Measurements from ENCODE around the gene SALL3. TPM values are rescaled to one million over a fixed set of nuclear protein-coding genes. Genes with fewer than 3 reads are reported as not detected.

Gene SALL3
- total and polyA plus RNA-seq, 8 donors = not detected

DNA sequence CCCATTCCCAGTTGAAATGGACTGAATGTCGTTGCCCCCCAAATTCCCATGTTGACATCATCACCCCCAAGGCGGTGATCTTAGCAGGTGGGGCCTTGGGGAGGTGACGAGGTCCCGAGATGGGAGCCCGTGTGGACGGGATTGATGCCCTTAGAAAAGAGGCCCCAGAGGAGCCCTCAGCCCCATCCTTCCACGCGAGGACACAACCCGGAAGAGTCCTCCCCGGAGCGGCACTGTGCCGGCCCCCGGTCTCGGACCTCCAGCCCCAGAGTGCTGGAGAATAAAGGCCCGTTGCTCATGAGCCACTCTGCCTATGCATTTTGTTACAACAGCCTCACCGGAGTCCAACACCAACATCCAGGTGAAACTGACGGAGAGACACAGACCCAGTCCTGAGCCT lies 30.4 kb upstream of the SALL3 start:
- TF ChIP-seq EP300 (IDR thresholded peaks at IDR 0.05) (no peak), POLR2A (IDR thresholded peaks at IDR 0.05) (no peak), POLR2AphosphoS5 (IDR thresholded peaks at IDR 0.05) (no peak)
- TF ChIP-seq, protein P1, sequence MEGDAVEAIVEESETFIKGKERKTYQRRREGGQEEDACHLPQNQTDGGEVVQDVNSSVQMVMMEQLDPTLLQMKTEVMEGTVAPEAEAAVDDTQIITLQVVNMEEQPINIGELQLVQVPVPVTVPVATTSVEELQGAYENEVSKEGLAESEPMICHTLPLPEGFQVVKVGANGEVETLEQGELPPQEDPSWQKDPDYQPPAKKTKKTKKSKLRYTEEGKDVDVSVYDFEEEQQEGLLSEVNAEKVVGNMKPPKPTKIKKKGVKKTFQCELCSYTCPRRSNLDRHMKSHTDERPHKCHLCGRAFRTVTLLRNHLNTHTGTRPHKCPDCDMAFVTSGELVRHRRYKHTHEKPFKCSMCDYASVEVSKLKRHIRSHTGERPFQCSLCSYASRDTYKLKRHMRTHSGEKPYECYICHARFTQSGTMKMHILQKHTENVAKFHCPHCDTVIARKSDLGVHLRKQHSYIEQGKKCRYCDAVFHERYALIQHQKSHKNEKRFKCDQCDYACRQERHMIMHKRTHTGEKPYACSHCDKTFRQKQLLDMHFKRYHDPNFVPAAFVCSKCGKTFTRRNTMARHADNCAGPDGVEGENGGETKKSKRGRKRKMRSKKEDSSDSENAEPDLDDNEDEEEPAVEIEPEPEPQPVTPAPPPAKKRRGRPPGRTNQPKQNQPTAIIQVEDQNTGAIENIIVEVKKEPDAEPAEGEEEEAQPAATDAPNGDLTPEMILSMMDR (IDR thresholded peaks at IDR 0.05) = no peak
- Histone ChIP-seq H3K4me1 (no peaks in the 10 kb centered on the region), H3K4me3 (no peak overlapping the region), H3K36me3 (no peaks in the 10 kb centered on the region), H3K9me3 (peaks cover 0 to 21% (median 13%) of the 10 kb centered on the region in 4 donors), H3K27ac (no peak overlapping the region), H3K27me3 (peaks cover 0 to 19% (median 0%) of the 10 kb centered on the region in 3 donors)
- intact Hi-C loops (cut with DNase I; ENCODE audit: low total_unique reads) = no loop called here
- DNase-seq = no peak
- 88 to 94% (median 91%) methylated on average over 9 to 17 of the region's 17 CpGs for WGBS, 5 donors

DNA sequence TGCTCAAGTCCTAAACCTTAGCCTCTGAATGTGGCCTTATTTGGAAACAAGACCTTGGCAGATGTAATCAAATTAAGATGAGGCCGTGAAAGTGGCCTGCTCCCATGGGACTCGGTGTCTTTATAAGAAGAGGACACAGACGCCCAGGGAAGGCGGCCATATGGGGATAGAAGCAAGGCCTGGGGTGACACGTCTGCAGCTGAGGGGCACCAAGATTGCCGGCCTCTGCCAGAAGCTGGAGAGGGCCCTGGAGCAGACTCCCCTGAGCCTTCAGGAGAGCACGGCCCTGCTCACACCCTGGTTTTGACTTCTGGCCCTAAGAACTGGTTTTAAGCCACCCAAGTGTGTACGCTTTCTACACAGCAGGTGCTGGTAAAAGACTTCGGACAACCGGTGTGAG lies 29.2 kb upstream of the SALL3 start:
- Histone ChIP-seq H3K9me3 (peaks cover 0 to 21% (median 13%) of the 10 kb centered on the region in 4 donors), H3K4me3 (no peak overlapping the region), H3K4me1 (no peaks in the 10 kb centered on the region), H3K27ac (no peak overlapping the region), H3K27me3 (peaks cover 0 to 23% (median 0%) of the 10 kb centered on the region in 3 donors), H3K36me3 (no peaks in the 10 kb centered on the region)
- TF ChIP-seq EP300 (IDR thresholded peaks at IDR 0.05) (no peak), POLR2AphosphoS5 (IDR thresholded peaks at IDR 0.05) (no peak), POLR2A (IDR thresholded peaks at IDR 0.05) (no peak)
- TF ChIP-seq, protein P1 (IDR thresholded peaks at IDR 0.05) = no peak
- WGBS, 5 donors = 81 to 88% (median 85%) methylated on average over 10 of the region's 10 CpGs
- intact Hi-C loops (cut with DNase I; ENCODE audit: low total_unique reads) = no loop called here
- no peak for DNase-seq

DNA sequence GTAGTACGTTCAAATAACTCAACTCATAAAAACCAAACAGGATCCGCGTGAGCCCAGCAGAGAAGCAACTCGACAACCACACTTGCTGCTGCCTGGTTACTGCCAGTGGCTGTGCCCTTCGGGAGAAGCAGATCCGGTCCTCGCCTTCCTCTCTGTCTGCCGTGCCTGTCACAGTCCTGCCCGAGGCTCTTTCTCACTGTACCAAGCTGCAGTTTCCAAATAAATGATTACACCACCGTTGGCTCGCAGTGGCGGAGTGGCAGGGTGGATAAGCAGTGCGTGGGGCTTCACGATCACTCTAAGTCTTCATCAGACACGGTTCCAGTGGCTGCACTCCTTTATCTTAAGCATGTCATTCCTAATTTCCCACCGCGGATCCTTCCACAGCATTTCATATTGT lies 26.1 kb upstream of the SALL3 start:
- intact Hi-C loops (cut with DNase I; ENCODE audit: low total_unique reads) = no loop called here
- Histone ChIP-seq H3K36me3 (no peaks in the 10 kb centered on the region), H3K27ac (no peak overlapping the region), H3K27me3 (peaks cover 0 to 17% (median 0%) of the 10 kb centered on the region in 3 donors), H3K4me1 (no peaks in the 10 kb centered on the region), H3K9me3 (peaks cover 0 to 21% (median 13%) of the 10 kb centered on the region in 4 donors), H3K4me3 (no peak overlapping the region)
- no peak for DNase-seq
- TF ChIP-seq EP300 (IDR thresholded peaks at IDR 0.05) (no peak), POLR2AphosphoS5 (IDR thresholded peaks at IDR 0.05) (no peak), POLR2A (IDR thresholded peaks at IDR 0.05) (no peak)
- TF ChIP-seq, protein P1 (IDR thresholded peaks at IDR 0.05) = no peak
- WGBS, 5 donors = 77 to 81% (median 79%) methylated on average over 17 of the region's 17 CpGs

DNA sequence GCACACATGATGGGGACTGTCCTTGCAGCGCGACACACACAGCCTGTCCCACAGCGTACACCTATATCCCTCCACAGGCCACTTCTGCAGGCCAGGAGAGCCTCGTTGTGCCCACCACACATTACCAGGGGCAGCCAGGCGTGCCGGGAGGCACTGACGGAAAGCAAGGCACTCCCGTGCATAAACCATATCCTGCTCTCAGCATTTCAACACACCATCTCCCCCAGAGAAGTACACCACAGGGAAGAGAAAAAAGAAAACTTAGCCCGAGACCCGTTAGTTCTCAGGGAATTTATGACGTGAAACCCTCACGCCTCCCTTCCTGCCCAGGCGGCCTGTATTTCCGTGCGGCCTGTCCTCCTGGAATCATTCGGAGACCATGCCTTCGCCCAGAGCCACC lies 24.6 kb upstream of the SALL3 start:
- WGBS, 5 donors = 84 to 89% (median 86%) methylated on average over 17 of the region's 17 CpGs
- intact Hi-C loops (cut with DNase I; ENCODE audit: low total_unique reads) = no loop called here
- TF ChIP-seq POLR2AphosphoS5 (IDR thresholded peaks at IDR 0.05) (no peak), POLR2A (IDR thresholded peaks at IDR 0.05) (no peak), EP300 (IDR thresholded peaks at IDR 0.05) (no peak)
- TF ChIP-seq, protein P1 (IDR thresholded peaks at IDR 0.05) = no peak
- Histone ChIP-seq H3K9me3 (peaks cover 0 to 21% (median 13%) of the 10 kb centered on the region in 4 donors), H3K27me3 (peaks cover 0 to 7% (median 0%) of the 10 kb centered on the region in 3 donors), H3K4me3 (no peak overlapping the region), H3K27ac (no peak overlapping the region), H3K36me3 (no peaks in the 10 kb centered on the region), H3K4me1 (no peaks in the 10 kb centered on the region)
- DNase-seq = no peak
